Measurements from ENCODE around the gene CAMK4.

The CAMK4 gene

GRCh38 chr5:111229221-111229835 lies 5.1 kb downstream of the CAMK4 start:
- DNase-seq (ENCODE audit: low read depth in 2 of 2), result no peak

- DNase-seq (ENCODE audit: low read depth in 2 of 2), result no peak
Measured at GRCh38 chr5:111229871-111230810, 6.0 kb downstream of the CAMK4 start.

GRCh38 chr5:111231119-111231518 lies 6.9 kb downstream of the CAMK4 start:
- DNase-seq (ENCODE audit: low read depth in 2 of 2), result no peak

- DNase-seq (ENCODE audit: low read depth in 2 of 2), result no peak
Measured at GRCh38 chr5:111232311-111233051, 8.3 kb downstream of the CAMK4 start.

GRCh38 chr5:111233052-111233374 lies 8.8 kb downstream of the CAMK4 start:
- DNase-seq (ENCODE audit: low read depth in 2 of 2), result no peak

GRCh38 chr5:111234125-111234524 lies 9.9 kb downstream of the CAMK4 start:
- DNase-seq (ENCODE audit: low read depth in 2 of 2), result no peak

GRCh38 chr5:111235635-111236034 lies 11.5 kb downstream of the CAMK4 start:
- no peak for DNase-seq (ENCODE audit: low read depth in 2 of 2)

- DNase-seq (ENCODE audit: low read depth in 2 of 2), result no peak
Measured at GRCh38 chr5:111236348-111236747, 12.2 kb downstream of the CAMK4 start.

GRCh38 chr5:111236995-111237394 lies 12.8 kb downstream of the CAMK4 start:
- DNase-seq (ENCODE audit: low read depth in 2 of 2), result no peak

GRCh38 chr5:111237470-111237869 lies 13.3 kb downstream of the CAMK4 start:
- no peak for DNase-seq (ENCODE audit: low read depth in 2 of 2)

- no peak for DNase-seq (ENCODE audit: low read depth in 2 of 2)
Measured at GRCh38 chr5:111238431-111239225, 14.4 kb downstream of the CAMK4 start.

- DNase-seq (ENCODE audit: low read depth in 2 of 2), result no peak
Measured at GRCh38 chr5:111241696-111242095, 17.5 kb downstream of the CAMK4 start.

GRCh38 chr5:111242606-111243005 lies 18.4 kb downstream of the CAMK4 start:
- DNase-seq (ENCODE audit: low read depth in 2 of 2), result no peak

GRCh38 chr5:111243318-111243717 lies 19.1 kb downstream of the CAMK4 start:
- DNase-seq (ENCODE audit: low read depth in 2 of 2), result no peak

GRCh38 chr5:111245654-111246053 lies 21.5 kb downstream of the CAMK4 start:
- no peak for DNase-seq (ENCODE audit: low read depth in 2 of 2)

- no peak for DNase-seq (ENCODE audit: low read depth in 2 of 2)
Measured at GRCh38 chr5:111246459-111246858, 22.3 kb downstream of the CAMK4 start.

GRCh38 chr5:111248571-111248970 lies 24.4 kb downstream of the CAMK4 start:
- no peak for DNase-seq (ENCODE audit: low read depth in 2 of 2)

GRCh38 chr5:111251921-111252320 lies 27.7 kb downstream of the CAMK4 start:
- DNase-seq (ENCODE audit: low read depth in 2 of 2), result no peak

- DNase-seq (ENCODE audit: low read depth in 2 of 2), result no peak
Measured at GRCh38 chr5:111252799-111253545, 28.8 kb downstream of the CAMK4 start.

- peak; percentile 49 to 55 for DNase-seq (ENCODE audit: low read depth in 2 of 2)
Measured at GRCh38 chr5:111254613-111255012, 30.4 kb downstream of the CAMK4 start.

- no peak for DNase-seq (ENCODE audit: low read depth in 2 of 2)
Measured at GRCh38 chr5:111255169-111255568, 31.0 kb downstream of the CAMK4 start.

Data from stimulated activated CD8-positive, alpha-beta memory T cell treated with anti-CD3 and anti-CD28 coated beads, Interleukin-2, amount 100 ng/mL, for 48 hours (primary cell).